GM04504 (cell line): ENCODE results near the gene CXCL11.
A peak's percentile ranks its signal among the peaks of the same experiment; 100 is the strongest.
"Not testable (repeated sequence)": the region's sequence is repeated elsewhere in the genome, so short reads cannot be mapped to it uniquely, and the experiment has no call there.

Experiments used
- DNase-seq: peaks from one replicate; pipeline ENCODE4 v3.0.0-alpha.2; 2012; ENCODE audit warnings: low read depth

Gene CXCL11

GRCh38 chr4:76042241-76042998, 6.5 kb upstream of the CXCL11 start:
- not testable (repeated sequence) for DNase-seq

- DNase-seq, result no peak
Observed at GRCh38 chr4:76036855-76037254, 985 bp upstream of the CXCL11 start.

GRCh38 chr4:76035141-76035540, 729 bp downstream of the CXCL11 start:
- no peak for DNase-seq

GRCh38 chr4:76029300-76029699, 6.6 kb downstream of the CXCL11 start:
- DNase-seq, result no peak

- no peak for DNase-seq
Observed at GRCh38 chr4:76028350-76028765, 7.5 kb downstream of the CXCL11 start.

- DNase-seq, result no peak
Observed at GRCh38 chr4:76024065-76024464, 11.8 kb downstream of the CXCL11 start.

GRCh38 chr4:76023389-76023788, 12.5 kb downstream of the CXCL11 start, which contains the start of gene CXCL10:
TSS of gene CXCL10 (minus strand) at chr4:76023497. CDS start at chr4:76023431, 66 bp downstream.
- DNase-seq, result no peak

- no peak for DNase-seq
Observed at GRCh38 chr4:76022677-76023076, 13.2 kb downstream of the CXCL11 start.

- DNase-seq, result no peak
Observed at GRCh38 chr4:76022031-76022430, 13.8 kb downstream of the CXCL11 start.

- DNase-seq, result no peak
Observed at GRCh38 chr4:76017056-76017686, 18.7 kb downstream of the CXCL11 start.

GRCh38 chr4:76016393-76016792, 19.5 kb downstream of the CXCL11 start:
- no peak for DNase-seq

- no peak for DNase-seq
Observed at GRCh38 chr4:76013540-76013939, 22.3 kb downstream of the CXCL11 start.

GRCh38 chr4:76012388-76012801, 23.5 kb downstream of the CXCL11 start:
- DNase-seq, result no peak

- peak; percentile 58 for DNase-seq
Observed at GRCh38 chr4:76011700-76012387, 24.0 kb downstream of the CXCL11 start.

GRCh38 chr4:76011018-76011670, 24.7 kb downstream of the CXCL11 start:
- DNase-seq, result no peak

- DNase-seq, result no peak
Observed at GRCh38 chr4:76010576-76010975, 25.3 kb downstream of the CXCL11 start.

GRCh38 chr4:76009311-76009710, 26.6 kb downstream of the CXCL11 start:
- DNase-seq, result no peak

GRCh38 chr4:76007089-76007862, 28.6 kb downstream of the CXCL11 start, which contains the start of gene CXCL9:
TSS of gene CXCL9 (minus strand) at chr4:76007509. CDS start at chr4:76007449, 60 bp downstream.
- DNase-seq, result no peak

- no peak for DNase-seq
Observed at GRCh38 chr4:76003620-76004019, 32.2 kb downstream of the CXCL11 start.

- no peak for DNase-seq
Observed at GRCh38 chr4:76003035-76003434, 32.8 kb downstream of the CXCL11 start.

- DNase-seq, result no peak
Observed at GRCh38 chr4:76002176-76002575, 33.7 kb downstream of the CXCL11 start.

- no peak for DNase-seq
Observed at GRCh38 chr4:76001700-76002099, 34.2 kb downstream of the CXCL11 start.
